COLO668 (cell line): Measurements from ENCODE around the gene LAD1.

Experiments used
- DNase-seq: peaks from one replicate; lab custom pipeline; 2025; ENCODE audit not compliant: unreplicated experiment; lab: John Stamatoyannopoulos, UW

The LAD1 gene

DNA sequence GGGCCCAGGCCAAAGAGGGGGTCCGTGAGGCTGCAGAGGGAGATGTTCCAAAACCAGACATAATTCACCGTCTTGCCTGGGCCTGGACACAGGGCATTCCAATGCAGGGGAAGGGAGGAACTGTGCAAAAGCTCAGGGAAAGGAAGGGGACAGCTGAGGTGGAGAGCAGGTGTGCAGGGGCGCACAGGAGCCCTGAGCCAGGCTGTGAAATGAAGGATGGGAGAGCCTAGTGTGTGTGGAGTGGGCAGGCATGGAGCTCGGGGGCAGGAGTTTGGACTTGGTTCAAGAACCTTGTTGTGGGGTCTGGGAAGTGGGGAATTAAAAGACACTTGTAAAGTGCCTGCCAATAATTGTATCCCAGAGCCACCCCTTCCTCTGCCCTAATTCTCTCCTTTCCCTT, 20.1 kb upstream of the LAD1 start:
- no peak for DNase-seq

DNA sequence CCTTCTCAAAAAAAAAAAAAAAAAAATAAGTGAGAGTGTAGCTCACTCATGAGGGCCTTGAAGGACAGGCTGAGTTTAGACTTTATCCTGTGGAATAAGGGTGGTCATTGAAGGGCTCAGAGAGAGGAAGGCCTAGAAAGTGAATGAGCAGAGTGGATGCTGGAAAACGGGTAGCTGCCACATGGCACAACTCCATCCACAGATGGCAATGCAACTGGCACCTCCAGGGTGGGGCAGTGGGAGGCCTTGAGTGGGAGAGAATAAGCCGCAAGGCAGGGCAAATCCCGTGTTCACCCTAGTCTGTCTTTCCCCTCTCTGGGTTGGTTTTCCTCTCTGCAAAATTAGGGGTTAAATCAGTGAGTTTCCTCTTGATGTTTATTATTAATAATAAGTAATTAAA, 19.3 kb upstream of the LAD1 start:
- no peak for DNase-seq

DNA sequence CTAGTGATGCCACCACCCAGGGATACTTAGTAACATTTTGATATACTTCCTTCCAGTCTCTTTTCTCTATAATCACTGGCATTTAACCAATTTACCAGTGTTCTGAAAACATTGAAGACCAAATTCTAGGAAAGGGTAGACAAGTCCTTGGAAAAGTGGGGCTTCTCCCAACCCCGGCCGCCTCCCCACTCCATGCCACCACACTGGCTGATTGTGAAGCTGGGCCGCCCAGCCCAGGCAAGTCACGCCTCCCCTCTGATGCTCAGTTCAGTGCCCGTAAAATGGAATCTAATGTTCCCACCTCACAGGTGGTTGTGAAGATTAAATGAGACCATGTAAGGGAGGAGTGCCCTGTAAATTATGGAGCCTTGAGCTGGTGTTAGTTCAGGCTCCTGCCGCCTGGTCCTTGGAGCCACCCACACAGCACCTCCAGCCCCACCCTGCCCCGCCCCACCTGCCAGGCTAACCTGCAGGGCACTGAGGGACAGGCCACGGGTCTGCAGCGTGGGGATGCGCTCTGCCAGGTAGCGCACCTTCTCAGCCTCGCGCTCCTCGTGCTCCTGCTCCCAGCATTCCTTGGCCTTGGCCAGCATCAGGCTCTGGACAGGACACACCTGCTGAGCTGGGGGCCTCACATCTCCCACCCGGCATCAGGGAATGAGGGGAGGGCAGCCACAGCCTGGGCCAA, 15.1 kb upstream of the LAD1 start:
- no peak for DNase-seq

DNA sequence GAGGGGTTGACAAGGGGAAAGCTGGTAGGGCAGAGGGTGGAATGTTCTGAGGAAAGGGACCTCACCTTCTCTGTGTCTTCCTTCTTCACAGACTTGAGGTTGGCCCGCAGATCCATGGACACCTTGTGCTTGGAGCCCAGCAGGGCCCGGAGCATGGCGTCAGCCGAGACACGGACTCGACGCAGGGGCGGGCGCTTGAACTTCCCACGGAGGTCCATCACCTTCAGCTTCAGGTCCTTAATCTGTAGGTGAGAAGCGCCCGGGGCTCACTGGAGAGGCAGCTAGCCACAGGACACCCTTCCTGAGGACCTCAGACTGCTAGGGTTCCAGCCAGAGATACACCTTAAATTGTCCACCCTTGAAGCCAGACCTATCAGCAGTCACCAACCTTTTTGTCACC, 12.2 kb upstream of the LAD1 start:
- no peak for DNase-seq

DNA sequence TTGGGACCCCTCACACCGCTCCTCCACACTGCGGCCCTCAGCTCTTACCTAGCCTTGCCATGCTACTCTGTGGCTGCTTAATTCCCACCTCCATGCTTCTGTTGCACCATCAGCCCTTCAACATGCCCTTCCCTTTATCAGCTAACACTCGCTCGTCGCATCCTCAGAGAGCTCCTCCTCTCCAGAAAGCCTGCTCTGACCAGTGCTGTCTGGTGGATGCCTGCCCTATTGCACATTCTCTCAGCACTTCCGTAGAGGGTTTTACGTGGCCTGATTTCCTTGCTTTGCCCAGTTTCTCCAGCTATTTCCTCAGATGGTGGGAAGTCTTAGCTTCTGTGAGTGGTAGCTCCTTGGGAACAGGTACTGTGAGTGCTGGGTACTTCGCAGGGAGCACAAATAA, 10.3 kb upstream of the LAD1 start:
- no peak for DNase-seq

DNA sequence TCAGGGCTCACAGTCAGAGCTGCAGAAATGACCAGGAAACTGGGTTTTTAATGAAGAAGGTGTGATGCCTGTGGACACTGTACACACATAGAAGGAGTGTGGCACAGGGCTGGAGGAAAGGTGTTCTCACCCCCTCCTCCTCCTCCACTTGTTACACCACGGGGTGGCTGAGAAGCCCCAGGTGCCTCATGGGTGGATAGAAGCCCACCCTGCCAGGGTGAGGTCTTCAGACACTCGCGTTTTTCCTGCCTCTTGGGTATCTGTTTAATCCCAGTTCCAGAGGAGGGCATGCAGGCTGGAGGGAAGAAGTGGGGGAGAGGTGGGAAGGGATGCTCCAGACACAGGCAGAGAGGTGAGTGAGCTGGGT, 9.7 kb upstream of the LAD1 start:
- DNase-seq, result no peak

DNA sequence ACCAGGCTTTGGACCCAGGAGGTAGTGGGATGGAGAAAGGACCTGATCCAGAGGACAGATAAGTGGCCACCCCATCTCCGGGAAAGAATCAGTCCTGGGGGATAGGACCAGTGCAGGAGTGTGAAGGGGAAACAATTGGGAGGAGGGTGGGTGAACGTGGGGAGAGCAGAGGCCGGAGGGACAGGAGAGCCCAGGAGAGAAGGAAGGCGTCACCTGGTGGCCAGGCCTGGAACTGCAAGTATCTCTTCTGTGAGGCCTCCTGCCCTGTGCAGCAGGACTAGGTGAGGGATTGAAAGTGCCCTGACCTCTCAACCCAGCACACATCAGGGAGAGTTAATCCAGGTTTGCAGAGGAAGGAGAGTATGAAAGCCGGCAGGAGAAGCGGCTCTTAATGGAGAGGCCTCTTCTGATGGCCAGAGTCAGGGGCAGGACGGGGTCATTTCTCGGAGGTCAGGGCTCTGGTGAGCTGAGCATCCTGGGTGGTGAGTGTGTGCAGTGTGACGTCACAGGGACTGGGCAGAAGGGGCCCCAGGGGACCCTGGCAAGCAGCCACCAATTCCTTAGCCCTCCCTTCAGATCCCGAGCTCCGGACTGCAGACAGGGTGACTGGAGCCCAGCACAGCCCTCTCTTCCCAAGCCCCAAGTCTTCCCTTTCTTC, 9.2 kb upstream of the LAD1 start:
- DNase-seq, result peak; percentile 86

DNA sequence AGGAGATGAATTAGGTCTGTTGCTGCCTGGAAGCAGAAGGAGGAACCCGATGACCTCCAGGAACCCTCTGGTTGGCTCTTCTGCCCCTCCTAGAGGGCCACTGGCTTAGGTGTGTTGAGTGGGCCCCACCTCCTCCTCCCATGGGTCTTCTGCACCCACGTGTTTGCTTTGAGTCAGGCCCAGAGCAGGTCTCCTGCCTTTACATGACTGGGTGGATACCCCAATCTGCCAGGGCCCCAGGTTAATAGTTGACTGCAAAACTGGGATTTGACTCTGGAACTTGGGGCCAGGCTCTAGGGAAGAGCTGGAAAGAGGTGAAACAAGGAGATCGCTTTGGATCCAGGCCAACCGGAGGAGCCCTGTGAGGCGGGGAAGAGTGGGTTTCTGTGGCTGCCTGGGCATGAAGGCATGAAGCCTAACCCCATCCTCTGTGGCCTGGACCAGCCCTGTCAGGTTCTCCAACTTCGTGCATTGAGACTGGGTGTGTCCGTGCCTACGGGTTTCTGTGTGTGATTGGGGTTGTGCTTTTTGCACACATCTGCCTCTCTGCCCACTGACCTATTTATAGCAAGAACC, 7.8 kb upstream of the LAD1 start:
- DNase-seq, result no peak

DNA sequence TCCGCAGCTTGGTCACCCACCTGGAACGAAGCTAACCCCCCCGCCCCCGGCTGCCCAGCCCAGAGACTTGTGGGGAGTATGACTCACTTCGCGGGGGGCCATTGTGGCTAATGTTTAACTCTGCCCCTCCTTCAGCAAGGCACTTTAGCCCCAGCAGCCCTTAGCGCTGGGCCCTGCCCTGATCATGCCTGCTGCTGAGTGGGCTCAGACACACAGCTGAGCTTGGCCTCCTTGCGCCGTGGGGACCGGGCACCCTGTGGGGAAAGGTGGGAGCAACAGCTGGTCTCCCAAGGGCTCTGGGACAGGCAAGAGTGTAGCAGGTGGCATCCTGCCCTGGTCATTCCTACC, 6.3 kb upstream of the LAD1 start:
- peak; percentile 77 for DNase-seq

DNA sequence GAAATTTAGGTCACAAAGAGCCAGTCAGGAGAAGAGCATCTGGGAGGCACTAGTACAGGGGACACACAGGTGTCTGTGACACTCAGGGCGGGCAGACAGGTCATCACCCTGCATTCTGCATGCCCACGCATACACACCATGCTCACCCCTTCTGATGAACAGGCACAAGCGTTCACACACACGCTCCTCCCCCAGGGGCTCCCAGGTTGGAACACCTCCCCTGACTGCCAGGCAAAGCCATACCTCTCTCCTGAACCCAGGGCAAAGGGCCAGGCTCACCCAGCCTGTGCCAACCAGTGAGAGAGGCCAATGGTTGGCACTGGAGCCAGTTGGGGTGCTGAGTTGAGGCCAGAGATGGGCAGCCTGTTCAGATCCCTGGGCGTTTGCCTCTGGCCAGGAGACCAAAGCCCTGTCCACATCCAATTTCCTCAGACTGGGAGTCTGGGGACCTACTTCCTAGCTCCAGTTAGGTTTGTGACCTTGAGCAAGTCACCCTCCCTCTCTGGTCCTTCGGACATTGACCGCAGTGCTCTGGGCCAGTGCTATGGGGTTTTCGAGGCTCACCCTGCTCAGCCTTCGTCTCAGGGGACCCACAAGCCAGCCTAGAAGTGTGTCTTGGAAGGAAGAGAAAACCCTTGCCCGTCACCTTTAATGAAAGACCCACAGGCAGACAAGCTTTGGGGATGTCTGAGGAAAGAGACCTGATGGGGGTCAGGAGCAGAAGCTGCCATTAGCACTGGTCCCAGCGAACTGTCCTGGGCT, 5.8 kb upstream of the LAD1 start:
- DNase-seq, result no peak

DNA sequence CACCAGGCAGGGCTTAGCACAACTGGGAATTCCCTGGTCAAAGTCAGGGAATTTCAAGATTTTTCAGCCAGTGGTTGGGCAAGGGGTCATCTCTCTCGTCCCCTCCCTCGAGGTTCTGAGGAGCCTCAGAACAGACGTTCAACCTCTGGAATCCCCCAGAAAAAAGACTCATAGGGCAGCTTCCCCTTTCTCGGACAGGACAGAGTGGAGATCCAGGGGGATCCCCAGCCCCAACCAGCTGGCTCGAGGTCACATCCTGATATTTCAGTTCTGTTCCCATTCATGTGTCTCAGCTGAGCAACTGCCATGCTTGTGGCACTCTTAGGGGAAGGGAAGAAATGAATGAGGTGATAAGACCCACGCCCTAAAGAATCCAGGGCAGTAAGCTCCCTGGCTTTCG, 4.9 kb upstream of the LAD1 start:
- DNase-seq, result no peak

DNA sequence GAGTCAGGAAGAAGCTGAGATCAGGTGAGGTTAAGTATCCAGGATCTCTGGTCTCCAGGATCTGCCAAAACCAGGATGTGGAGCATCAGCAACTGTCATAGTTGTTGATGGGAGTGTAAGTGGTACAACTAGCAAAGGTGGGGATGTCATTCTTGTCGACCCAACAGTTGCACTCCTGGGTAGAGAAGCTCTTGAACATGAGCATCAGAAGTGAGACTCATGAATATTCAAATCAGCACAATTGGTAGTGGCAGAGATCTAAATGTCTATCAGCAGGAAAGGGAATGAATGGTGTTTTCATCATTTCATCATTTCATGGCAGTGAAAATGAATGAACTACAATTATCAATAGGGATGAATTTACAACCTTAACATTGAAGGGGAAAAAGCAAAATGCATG, 4.2 kb upstream of the LAD1 start:
- DNase-seq, result no peak

DNA sequence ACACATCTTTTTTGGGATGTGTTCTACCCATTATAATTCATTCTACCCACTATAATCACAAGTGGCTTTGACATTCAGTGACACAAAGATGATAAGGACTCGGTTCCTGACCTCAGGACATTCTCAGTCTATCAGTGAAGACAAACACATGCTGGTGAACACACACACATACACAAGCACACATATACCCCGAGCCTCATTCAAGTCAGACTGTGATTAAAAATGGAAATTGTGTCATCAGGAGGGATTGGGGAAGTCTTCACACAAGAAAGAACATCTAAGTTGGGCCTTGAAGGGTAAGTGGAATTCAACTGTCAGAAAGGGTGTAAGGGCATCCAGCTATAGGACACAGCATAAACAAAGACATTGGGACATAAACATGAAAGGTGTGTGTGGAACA, 2.6 kb upstream of the LAD1 start:
- DNase-seq, result no peak

DNA sequence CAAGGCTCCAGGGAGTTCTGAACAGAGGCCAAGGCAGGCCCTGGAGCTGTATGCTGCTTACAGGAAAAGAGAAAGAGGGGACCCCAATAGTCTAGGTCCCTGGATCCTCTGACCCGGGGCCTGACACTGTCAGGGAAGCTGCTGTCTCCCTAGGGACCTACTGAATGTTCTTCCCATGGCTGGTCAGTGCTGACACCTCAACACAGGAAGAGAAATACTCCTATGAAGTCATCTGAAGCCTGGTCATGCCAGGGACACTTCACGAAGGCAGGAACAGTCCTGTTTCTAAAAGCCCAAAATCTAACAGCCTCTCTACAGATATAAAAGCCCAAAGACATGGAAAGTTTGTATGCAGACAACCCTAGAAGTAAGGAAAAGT, 1.7 kb upstream of the LAD1 start:
- no peak for DNase-seq

DNA sequence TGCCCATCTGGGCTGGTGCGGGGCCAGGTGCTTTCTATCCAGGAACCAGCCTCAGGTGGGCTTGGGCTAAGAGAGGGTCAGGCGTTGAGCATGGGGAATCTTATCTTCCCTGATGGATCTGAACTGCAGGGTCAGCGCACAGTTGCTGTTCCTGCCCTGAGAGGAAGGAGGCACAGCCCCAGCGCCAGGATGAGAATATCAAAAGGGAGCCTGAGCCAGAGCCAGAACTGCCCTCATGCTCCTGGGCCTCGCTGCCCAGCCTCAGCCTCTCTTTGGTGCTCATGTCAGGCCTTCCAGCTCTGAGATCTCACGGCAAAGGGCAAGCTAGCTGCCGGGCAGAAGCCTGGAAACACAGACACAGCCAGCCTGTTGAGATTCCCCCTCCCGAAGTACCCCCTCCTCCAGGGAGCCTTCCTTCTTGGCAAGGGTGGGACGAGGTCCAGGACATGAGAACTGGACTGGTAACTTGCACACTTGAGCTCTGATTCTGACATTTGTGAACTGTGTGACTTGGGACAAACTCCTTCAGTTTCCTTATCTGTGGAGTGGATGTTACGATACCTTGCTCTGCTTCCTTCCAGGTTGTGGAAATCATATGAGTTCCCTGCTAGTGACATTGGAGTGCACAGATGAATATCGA, 1.2 kb upstream of the LAD1 start:
- no peak for DNase-seq

DNA sequence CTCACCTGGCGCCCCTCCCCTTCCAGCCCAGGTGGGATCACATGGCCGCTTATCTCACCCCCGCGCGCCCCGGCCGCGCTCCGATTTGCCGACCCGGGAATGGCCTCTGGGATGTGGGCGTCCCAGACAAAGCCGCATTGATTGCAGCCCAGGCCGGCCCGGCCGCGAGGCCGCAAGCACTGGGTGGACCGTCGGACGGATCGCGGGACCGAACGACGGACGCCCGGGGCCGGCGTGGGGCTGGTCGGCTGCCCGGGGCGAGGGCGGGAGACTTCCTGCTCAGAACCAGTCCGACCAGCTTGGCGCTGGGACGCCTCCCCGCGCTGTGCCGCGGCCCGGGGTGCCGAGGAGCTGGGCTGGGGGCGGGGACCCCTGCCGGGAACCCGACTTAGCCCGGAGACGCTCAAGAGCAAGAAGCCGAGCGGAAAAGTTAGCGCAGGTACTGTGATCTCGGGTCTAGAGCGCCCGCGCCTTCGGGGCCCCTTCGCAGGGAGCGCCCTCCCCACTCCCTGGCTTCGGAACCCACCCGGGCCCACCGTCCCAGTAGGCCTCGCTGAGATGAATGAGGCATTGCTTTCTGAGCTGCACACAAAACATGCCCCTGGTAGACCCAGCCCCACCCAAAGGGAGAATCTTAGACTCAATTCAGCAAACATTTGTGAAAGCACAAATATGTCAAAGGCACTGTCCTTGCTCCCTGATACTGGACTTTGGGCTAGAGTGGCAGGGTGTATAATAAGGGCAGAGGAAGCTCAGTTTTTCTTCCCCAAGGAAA, 415 bp upstream of the LAD1 start:
- peak; percentile 87 for DNase-seq

DNA sequence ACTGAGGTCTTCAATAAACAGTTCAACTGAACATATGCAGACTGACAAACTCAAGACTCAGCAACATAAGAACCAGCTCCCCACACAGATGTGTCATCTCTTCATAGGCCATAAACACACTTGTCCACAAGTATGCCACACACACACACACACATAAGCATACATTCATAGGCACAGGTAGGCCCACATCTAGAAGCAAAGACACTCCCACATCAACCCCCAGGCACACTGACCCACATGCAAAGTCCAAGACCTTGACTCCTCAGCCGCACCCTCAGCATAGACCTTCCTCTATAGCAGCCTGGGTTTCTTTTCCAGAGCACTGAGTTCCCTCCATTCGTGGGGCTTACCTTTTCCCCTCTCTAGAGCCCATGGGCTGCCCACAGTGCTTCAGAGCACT, 1.4 kb downstream of the LAD1 start:
- DNase-seq, result peak; percentile 22

DNA sequence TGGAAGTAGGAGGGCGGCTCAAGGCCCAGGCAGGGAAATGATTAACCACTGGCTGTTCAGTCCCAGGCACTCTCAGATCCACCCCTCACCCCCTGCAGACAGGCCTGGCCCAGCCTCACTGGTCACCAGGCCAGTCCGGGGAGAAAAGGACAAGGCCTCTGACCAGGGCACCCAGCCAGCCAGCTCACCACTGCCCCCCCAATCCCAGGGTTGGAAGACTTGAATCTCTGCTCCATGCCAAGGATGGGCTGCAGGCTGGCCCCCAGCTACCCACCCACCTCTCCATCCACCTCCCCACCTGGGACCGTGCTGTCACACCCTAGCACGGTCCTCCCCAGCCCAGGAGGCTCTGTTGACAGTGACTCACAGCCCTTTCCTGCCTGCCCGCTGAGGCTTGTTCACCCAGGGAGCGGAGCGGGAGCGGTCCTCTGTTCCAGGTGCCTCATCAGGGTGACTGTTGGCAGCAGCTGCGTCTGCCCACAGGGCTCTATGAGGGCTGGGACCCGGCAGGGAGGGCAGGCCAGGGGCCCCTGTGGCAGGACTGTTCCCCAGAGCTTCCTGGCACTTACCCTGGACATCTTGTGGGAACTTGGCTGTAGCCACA, 2.2 kb downstream of the LAD1 start:
- peak; percentile 93 for DNase-seq

DNA sequence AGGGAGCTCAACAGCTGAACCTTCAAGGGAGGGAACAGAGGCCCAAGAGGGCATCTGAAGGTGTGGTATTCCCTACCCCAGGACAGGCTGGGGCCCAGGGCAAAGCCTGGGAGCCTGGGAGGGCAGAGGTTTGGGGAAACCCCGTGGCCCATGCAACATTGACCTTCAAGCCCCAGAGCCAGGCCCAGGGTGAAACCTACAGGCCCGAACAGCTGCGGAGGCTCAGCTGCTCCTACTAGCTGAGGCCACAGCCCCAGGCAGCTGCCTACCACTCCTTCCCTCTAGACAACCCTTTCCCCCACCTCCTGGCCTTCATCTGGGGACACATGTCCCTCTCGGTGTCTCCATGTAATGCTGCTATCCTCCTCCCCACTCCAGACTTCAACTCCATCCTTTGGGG, 3.2 kb downstream of the LAD1 start:
- DNase-seq, result peak; percentile 20

DNA sequence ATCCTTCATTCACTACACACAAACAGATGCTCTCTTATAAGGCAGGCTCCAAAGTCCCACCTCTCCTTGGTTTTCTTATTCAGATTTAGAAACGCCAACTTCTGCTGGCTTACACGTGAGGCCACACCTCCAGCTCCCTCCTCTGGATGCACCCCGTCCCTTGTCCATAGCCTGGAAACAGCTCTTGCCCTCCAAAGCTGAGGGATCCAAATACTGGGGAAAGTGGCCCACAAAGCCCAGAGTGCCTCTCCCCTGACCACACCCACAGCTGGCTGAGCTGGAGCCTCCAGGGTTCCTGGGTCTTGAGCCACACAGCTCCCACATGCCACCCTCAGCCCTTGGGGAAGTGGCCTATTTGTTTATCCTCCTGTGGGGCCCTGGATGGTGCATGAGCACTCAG, 4.5 kb downstream of the LAD1 start:
- no peak for DNase-seq

DNA sequence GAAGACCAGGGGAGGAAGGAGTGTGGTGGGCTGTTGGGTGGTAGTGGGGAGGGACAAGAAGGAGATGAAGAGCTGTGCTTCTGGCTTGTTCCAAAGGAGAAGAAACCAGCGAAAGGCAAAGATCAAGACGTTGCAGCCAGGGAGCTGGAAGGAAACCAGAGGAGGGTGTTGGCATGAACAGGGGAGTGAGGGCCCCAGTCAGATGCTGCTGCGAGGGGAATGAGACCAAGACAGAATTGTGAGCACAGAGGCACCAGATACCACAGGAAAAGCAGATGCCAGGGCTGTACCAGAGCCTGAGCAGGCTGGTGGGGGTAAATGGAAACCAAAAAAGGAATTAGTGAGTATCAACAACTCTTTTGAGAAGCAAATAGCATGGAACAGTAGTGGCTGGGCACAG, 6.0 kb downstream of the LAD1 start:
- DNase-seq, result no peak
